Activated naive CD4-positive, alpha-beta T cell (primary cell): ENCODE data around the gene SECISBP2L.

Experiments used
- DNase-seq, 4 experiments: peaks; one replicate each; lab custom pipeline; 2025; lab: John Stamatoyannopoulos, UW

The SECISBP2L gene

DNA sequence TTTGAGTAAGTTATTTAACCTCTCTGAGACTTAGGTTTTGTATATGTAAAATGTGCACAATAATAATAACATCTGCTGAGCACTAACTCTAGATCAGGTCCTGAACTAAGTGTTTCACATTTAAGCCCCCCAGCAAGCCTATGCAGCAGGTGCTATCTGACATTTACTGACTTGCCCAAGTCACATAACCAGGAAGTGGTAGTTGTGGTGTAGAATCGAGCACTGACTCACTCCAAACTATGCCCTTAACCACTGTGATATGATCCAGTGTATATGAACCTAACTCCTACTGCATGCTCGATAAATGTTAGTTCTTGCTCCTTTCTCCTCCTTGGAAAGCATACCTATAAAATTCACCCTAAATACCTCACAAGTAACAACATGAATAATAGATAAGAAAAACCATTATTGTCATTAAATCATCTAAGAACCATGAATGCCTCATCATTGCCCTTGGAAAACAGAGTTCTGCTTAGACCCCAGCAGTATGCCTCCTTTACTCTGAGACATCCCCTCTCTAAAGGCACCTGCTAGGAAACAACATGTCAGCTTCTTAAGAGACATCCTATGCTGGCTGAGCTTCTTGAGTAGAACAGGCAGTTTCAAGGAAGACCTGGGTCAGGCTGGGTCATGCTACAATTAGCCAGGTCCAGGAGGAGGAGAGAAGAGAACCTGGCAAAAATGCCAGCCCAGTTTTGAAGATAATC, 79.5 kb downstream of the SECISBP2L start:
- no peak for DNase-seq

DNA sequence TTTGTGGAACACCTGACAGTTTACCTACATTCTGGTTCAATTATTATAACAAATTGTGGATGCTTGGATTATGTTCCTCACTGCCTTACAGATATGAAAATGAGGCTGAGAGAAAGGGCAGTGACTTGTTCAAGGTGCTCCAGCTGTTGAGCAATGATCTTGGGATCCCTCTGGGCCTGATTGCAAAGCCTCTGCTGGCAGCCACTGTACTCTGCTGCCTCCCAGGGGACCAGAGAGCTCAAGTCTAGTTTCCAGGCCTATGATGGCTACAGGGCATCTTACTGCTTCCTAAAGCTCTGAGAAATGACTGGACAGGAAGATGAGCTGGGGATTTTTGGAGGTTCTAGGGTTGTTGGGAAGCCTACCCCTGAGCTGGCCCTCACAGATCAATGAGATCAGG, 80.3 kb downstream of the SECISBP2L start:
- no peak for DNase-seq

DNA sequence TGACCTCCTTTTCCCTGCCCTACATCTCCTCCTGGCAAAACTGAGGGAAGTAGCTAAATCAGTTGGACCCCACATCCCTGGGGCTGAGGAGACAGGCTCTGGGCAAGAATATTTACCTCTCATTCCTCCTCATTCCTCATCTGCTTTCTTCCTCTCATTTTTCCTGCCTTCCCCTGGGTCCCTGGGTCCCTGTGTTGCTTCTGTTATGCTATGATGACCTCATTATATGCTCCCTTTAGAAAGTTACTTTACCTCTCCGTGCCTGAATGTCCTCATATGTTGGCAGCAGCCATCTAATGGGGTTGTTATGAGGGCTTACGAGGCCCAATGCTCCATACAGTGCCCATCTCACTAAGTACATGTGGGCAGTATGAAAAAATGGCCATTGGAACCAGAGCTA, 81.3 kb downstream of the SECISBP2L start:
- no peak for DNase-seq

DNA sequence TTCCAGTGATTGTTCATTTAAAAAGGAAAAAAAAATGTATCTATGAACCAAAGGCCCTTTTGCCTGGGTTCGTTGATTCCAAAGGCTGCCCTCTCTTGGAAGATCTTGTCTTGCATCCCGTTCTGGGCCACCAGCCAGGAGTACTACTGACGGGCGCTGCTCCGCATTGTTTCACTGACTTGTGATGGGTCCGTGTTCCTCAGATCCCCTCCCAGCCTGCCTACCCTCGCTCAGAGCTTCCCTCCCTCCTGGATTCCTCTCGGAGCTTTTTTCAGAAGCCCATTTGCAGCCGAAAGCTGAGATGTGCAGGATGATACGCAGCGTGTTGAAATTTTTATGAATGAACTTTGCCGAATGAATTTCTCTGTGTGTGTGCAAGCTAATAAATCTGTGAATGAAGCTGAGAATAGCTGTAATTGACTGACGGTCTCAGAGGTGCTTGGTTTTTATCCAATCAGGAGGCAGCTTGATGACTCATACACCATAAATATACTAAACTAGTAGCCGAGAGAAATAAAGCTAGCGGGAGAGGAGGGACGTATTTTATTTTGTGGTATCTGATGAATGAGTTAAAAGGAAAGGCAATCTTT, 82.6 kb downstream of the SECISBP2L start, which contains the start of gene SHC4:
TSS of gene SHC4 (minus strand) at position 396 of the 590 bp plus-strand sequence. CDS start 904 bp downstream, outside the sequence.
- no peak for DNase-seq

- DNase-seq = no peak
Measured at GRCh38 chr15:48962662-48963523, 83.4 kb downstream of the SECISBP2L start.

DNA sequence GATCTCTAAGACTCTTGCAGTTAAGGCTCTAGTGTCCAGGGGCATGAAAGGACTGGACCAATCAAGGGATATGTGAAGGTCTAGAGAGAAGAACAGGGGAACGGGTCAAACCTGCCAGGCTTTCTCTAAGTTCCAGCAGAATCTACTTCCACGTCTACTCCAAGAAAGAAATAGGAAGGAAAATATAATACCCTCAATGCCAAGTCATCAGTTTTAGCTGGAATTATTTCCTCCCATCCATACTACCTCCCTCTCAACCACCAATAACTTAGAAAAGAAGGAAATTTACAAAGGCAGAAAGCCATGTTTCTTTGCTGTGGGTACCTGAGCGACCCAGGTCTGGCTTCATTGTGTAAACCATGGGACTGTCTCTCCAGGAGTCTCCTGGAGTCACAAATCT, 90.3 kb downstream of the SECISBP2L start:
- DNase-seq = no peak

GRCh38 chr15:48955370-48955769, 90.9 kb downstream of the SECISBP2L start:
- no peak for DNase-seq

- DNase-seq = no peak
Measured at GRCh38 chr15:48954538-48954937, 91.7 kb downstream of the SECISBP2L start.

DNA sequence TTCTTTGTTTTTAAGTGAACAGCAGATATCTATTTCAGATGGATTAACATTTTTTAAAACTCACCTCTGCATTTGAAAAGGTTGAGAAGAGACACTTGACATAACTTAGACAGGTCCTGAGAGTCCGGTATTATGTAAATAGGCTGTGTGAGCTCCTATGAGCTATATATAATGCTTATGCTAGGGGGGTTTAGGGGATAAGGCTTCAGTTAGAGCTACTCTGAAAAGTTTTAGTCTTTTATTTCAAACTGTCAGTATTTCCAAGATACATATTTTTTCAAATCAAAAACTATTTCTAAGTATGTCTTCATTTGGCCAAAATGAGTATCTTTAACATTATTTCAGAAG, 99.4 kb downstream of the SECISBP2L start:
- no peak for DNase-seq

GRCh38 chr15:48946074-48946839, 100.0 kb downstream of the SECISBP2L start:
- DNase-seq = no peak

- DNase-seq = no peak
Measured at GRCh38 chr15:48945386-48945785, 100.9 kb downstream of the SECISBP2L start.

DNA sequence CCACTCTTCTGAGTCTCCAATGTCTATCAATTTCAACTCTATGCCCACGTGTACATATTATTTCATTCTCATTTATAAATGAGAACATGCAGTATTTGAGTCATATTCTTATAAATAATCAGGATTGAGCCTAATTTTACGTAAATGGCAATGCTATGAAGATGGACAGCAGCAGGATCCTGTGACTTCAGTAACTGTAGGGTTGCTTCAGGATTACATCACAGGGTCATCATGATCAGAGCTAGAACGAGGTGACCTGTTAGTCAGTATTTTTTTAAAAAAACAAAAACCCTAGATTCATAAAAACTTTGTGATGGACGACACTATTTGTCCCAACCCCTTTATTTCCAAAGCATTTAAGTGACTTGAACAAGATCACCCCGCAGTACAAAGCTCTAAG, 104.3 kb downstream of the SECISBP2L start:
- no peak for DNase-seq

GRCh38 chr15:48940508-48940907, 105.7 kb downstream of the SECISBP2L start:
- DNase-seq = no peak

GRCh38 chr15:48939648-48940047, 106.6 kb downstream of the SECISBP2L start:
- DNase-seq = no peak
